SK-MEL-5 (cell line): ENCODE data around the gene ATP10B. TPM values are rescaled to one million over a fixed set of nuclear protein-coding genes. Genes with fewer than 3 reads are reported as not detected.

Source experiments
- DNase-seq: peaks from one replicate; pipeline ENCODE4 v3.0.0-alpha.2; 2016; ENCODE audit warnings: low read depth, low spot score
- in situ Hi-C: cut with HindIII; loops from 2 replicates; pipeline ENCODE4 v1.10.0; 2016; ENCODE audit warnings: low sequenced_read_pairs, high pct_unique_total_duplicates, low pct_unique_long_range_greater_than_20kb
- total RNA-seq: library from RNA; depleted of rRNA; stranded (reverse); fragments of >200 nt; shearing (Covaris generic); gene quantifications from 2 replicates; pipeline ENCODE4 v1.2.3, GENCODE V29; 2014

ATP10B gene
- total RNA-seq, 1 experiment from 2014 or later: 4.3 TPM

- in situ Hi-C loops: no loop called here
Observed at GRCh38 chr5:160628619-160628968, 223.4 kb downstream of the ATP10B start.

GRCh38 chr5:160627921-160628618, 223.9 kb downstream of the ATP10B start:
- DNase-seq: no peak
- in situ Hi-C loops: no loop called here

More at GRCh38 chr5:160628619-160628968, 223.4 kb downstream of the ATP10B start:
- no peak for DNase-seq

- in situ Hi-C loops: no loop called here
- no peak for DNase-seq
Observed at GRCh38 chr5:160626322-160626721, 225.7 kb downstream of the ATP10B start.

GRCh38 chr5:160621526-160621925, 230.5 kb downstream of the ATP10B start:
- in situ Hi-C loops: no loop called here
- DNase-seq: no peak

- no peak for DNase-seq
- in situ Hi-C loops: no loop called here
Observed at GRCh38 chr5:160620401-160620800, 231.6 kb downstream of the ATP10B start.

GRCh38 chr5:160619381-160619780, 232.6 kb downstream of the ATP10B start:
- no peak for DNase-seq
- in situ Hi-C loops: no loop called here

GRCh38 chr5:160618286-160618685, 233.7 kb downstream of the ATP10B start:
- DNase-seq: no peak
- in situ Hi-C loops: no loop called here

GRCh38 chr5:160616712-160617497, 235.1 kb downstream of the ATP10B start:
- no peak for DNase-seq
- in situ Hi-C loops: no loop called here

- in situ Hi-C loops: no loop called here
- no peak for DNase-seq
Observed at GRCh38 chr5:160614136-160614535, 237.9 kb downstream of the ATP10B start.

- in situ Hi-C loops: no loop called here
- DNase-seq: no peak
Observed at GRCh38 chr5:160605266-160605665, 246.7 kb downstream of the ATP10B start.

GRCh38 chr5:160604484-160604883, 247.5 kb downstream of the ATP10B start:
- in situ Hi-C loops: no loop called here
- DNase-seq: no peak

GRCh38 chr5:160602744-160603143, 249.3 kb downstream of the ATP10B start:
- in situ Hi-C loops: no loop called here
- no peak for DNase-seq

GRCh38 chr5:160601046-160601445, 251.0 kb downstream of the ATP10B start:
- DNase-seq: no peak
- in situ Hi-C loops: no loop called here

GRCh38 chr5:160573318-160573717, 278.7 kb downstream of the ATP10B start:
- no peak for DNase-seq
- in situ Hi-C loops: no loop called here

- DNase-seq: no peak
- in situ Hi-C loops: no loop called here
Observed at GRCh38 chr5:160567031-160567705, 284.8 kb downstream of the ATP10B start.

GRCh38 chr5:160565376-160565775, 286.6 kb downstream of the ATP10B start:
- in situ Hi-C loops: no loop called here
- no peak for DNase-seq

- no peak for DNase-seq
- in situ Hi-C loops: no loop called here
Observed at GRCh38 chr5:160556846-160557245, 295.2 kb downstream of the ATP10B start.

GRCh38 chr5:160555971-160556631, 295.9 kb downstream of the ATP10B start:
- no peak for DNase-seq
- in situ Hi-C loops: no loop called here
